Retinal pigment epithelial cell (primary cell): ENCODE measurements around the gene FMN2.

ENCODE experiments used
- DNase-seq: peaks from one replicate; pipeline ENCODE4 v3.0.0-alpha.2; 2010; ENCODE audit warnings: low read depth
- H3K4me3 ChIP-seq: 2 replicates; pipeline ENCODE4 v1.5.1; 2011; ENCODE audit warnings: mild to moderate bottlenecking, low read length, control low read depth, moderate library complexity
- CTCF ChIP-seq: conservative IDR thresholded peaks from 2 replicates; pipeline ENCODE4 v1.5.1; 2011; ENCODE audit warnings: low read depth, low read length, control low read depth, inconsistent platforms

FMN2 gene

GRCh38 chr1:240486611-240487010 is 394.9 kb downstream of the FMN2 start:
- TF ChIP-seq CTCF = no peak
- DNase-seq = no peak
- H3K4me3 ChIP-seq = no peak overlapping the region

GRCh38 chr1:240487493-240487892 is 395.8 kb downstream of the FMN2 start:
- no peak for DNase-seq
- no peak for TF ChIP-seq CTCF
- no peak overlapping the region for H3K4me3 ChIP-seq

GRCh38 chr1:240491156-240491555 is 399.5 kb downstream of the FMN2 start:
- H3K4me3 ChIP-seq = no peak overlapping the region
- no peak for TF ChIP-seq CTCF
- DNase-seq = peak; percentile 43

GRCh38 chr1:240491796-240492195 is 400.1 kb downstream of the FMN2 start:
- no peak for DNase-seq
- no peak overlapping the region for H3K4me3 ChIP-seq
- no peak for TF ChIP-seq CTCF

GRCh38 chr1:240492832-240493440 is 401.3 kb downstream of the FMN2 start:
- TF ChIP-seq CTCF = peak; percentile 43
- H3K4me3 ChIP-seq = peak overlapping the region; percentile 42
- peak; percentile 31 for DNase-seq

GRCh38 chr1:240495601-240496000 is 403.9 kb downstream of the FMN2 start:
- DNase-seq = no peak
- no peak for TF ChIP-seq CTCF

GRCh38 chr1:240496356-240496755 is 404.7 kb downstream of the FMN2 start:
- TF ChIP-seq CTCF = no peak
- DNase-seq = no peak
- H3K4me3 ChIP-seq = no peak overlapping the region

More at GRCh38 chr1:240495601-240496000, 403.9 kb downstream of the FMN2 start:
- H3K4me3 ChIP-seq = no peak overlapping the region
